ENCODE data around the gene MFSD6.

MFSD6 gene

DNA sequence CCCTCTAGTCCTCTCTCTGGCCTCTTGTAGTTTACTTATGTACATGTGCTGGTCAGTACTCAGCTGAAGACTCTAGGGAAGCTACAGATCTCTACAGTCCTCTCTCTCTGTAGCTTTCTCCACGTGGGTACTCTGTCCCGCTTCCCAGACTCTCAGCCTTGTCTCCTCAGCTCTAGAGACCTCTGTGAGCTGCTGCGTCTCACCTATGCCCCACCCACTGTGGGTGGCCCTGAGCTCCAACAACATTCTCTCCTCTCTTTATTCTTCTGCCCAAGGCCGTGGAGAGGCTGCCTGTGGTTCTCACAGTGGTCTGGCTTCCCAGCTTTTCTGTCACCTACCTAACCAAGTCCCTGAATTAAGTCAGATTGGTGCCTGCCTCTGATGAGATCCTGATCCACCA, 33.4 kb downstream of the MFSD6 start:
- no peak for DNase-seq

GRCh38 chr2:190443055-190443454, 34.9 kb downstream of the MFSD6 start:
- no peak for DNase-seq

DNA sequence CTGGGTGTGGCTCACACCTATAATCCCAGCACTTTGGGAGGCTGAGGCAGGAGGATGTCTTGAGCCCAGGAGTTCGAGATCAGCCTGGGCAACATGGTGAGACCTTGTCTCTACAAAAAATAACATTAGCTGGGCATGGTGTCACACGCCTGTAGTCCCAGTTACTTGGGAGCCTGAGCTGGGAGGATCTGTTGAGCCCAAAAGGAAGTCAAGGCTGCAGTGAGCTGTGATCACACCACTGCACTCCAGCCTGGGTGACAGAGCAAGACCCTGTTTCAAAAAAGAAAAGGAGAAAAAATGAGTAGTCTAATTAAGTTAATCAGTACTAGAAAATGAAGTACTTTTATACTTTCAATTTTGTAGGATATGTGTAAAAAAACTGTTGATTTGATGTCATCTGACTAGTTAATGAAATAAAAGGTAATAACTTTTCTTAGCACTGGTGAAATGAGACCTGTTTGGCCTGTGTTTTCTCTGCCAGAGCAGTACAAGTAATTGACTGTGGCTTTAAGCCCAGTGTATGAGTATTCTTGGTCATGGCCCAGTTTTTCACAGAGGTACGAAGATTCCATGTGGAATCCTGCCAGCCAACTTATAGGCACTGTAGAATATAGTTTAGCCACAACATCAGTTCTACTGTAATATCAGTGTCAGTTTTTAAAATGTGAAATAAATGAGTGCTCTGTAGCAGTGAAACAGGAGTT, 35.8 kb downstream of the MFSD6 start:
- no peak for DNase-seq

DNA sequence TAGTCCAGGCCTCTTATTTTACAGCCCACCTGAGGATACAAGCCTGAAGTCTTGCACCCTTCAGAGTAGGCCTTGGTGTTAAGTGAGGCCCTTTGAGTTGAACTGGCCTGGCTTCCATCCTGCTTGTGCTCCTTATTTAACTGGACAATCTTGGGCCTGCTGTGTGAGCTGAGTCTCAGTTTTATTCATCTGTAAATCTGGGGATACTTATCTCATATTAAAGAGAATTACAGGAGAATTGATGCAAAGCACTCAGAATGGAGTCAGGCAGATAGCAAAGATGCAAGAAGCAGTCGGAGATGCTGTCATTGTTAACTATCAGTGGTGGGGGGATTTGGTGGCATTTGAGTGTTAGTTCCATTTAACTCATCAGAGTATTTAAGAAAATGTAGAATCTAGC, 36.8 kb downstream of the MFSD6 start:
- DNase-seq = no peak

DNA sequence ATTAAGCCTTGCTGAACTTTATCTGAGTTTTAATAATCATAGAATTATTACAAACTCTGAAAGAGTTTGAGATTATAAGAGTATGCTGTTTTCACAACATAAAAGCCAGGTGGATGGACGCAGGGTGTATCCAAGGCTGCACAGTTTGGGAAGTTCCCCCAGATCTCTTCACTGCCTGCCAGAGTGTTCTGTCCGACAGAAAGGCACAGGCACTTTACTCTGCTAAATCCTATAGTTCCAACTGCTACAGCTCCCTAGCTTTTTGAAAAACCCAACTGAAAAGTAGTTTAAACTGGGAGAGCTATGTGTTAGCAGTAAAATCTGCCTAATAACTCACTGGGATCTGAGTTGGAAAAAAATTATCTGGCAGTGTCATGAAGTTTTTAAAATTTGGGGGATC, 38.0 kb downstream of the MFSD6 start:
- DNase-seq = no peak

DNA sequence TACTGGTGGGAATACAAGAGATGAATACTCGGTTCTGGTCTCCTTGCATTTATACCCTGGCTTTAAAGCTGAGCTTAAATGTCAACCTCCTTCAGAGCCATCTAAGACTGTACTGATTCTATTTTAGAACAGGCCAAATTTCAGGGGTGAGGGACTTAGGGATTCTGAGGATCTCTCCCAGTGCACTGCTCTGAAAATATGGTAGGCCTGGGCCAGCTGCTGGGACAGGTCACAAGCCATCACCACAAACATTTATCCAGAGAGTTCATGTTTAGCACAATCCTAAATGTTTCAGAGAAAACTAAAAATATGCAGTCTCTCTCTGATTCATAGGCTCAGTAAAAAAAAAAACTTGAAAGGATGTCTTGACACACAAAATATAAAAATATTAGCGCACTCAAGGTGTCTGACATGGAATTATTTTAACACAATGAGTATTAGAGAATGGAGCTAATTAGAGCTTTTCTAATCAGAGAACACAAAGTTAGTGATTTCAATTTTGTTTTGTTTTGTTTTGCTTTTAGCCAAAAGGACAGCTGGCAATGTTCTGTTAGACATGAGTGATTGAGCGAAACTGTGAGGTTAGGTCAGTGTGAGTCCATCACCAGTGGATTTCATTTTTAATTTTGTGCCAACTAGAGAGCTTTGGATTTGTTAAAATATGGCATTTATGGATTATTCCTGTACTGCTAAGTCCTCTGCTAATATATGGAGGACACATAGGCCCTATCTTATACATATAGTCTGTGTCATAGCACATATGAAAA, 38.8 kb downstream of the MFSD6 start:
- DNase-seq = no peak

GRCh38 chr2:190447766-190448165, 39.6 kb downstream of the MFSD6 start:
- DNase-seq = no peak

DNA sequence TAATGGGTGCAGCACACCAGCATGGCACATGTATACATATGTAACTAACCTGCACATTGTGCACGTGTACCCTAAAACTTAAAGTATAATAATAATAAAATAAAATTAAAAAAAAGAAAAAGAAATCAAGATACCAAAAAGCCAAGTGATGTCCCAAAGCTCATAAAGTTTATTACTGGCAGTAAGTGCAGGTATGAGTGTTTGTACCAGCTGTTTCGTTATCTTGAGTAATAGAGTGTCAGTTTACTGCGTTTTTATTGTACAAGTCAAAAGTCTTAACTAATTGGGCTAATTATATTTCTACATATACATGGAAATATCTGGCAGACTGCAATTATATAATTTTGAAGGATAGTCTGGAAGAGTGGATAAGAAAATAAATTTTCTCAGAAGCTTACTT, 41.8 kb downstream of the MFSD6 start:
- DNase-seq = no peak

GRCh38 chr2:190450363-190450762, 42.2 kb downstream of the MFSD6 start:
- DNase-seq = no peak

DNA sequence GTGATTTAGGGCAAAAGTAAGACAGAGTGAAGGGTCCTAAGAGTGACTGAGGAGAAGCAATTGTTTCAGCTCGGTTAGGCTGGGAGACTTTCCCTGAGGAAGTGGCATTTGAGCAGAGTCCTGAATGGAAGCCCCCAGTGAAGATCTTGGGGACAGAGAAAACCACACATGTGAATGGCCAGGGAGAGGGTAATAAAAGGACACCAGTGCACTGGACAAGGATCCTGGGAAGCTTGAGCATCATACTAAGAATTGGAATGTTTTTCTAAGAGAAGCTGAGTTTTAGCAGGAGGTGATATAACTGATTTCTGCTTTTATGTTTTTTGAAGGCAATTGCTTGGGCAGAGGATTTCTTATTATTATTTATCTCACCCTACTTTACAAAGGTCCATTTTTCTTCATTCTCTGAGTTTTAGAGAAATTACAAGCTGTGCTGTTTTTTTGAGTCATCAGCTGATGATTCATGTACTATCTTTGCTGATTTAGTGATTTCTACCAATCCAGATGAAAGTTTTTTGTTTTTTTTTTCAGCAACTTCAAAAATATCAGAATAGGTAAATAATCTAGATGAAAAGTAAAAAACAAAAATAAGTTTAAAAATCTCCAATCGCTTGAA, 43.5 kb downstream of the MFSD6 start:
- no peak for DNase-seq

DNA sequence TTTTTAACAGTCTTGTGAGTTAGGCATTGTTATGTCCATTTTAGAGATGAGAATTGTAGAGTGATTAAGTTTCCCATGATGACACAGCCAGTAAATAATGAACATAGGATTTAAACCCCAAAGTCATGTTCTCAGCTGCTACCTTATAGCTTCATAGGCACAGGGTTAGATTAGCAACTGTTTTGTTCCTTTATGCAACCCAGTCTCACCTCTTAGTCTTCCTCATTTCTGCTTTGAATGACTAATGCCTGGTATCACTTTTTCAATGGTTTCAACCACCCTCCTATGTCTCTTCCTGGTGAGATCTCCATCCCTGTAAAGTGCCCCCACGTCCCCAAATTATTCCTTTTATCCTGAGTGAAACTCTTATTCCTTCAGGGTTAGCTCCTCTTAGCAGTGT, 44.3 kb downstream of the MFSD6 start:
- DNase-seq = no peak

DNA sequence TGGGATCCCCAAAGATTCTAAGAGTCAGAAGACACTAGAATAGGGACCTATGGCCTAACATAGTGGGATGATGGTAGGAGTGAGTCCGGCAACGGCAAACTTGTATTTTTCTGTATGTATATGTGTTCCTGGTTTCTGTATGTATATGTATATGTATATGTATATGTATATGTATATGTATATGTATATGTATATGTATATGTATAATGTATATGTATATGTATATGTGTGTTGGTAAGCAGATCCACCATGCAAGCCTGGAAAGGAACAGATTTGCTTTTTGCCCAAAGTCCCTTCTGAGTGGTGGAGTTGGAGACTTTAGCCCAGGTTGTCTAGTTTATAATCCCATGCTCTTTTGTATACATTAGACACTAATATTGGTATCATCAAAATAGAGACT, 46.6 kb downstream of the MFSD6 start:
- DNase-seq = no peak

- no peak for DNase-seq
Measured at GRCh38 chr2:190455358-190456095, 47.4 kb downstream of the MFSD6 start.

DNA sequence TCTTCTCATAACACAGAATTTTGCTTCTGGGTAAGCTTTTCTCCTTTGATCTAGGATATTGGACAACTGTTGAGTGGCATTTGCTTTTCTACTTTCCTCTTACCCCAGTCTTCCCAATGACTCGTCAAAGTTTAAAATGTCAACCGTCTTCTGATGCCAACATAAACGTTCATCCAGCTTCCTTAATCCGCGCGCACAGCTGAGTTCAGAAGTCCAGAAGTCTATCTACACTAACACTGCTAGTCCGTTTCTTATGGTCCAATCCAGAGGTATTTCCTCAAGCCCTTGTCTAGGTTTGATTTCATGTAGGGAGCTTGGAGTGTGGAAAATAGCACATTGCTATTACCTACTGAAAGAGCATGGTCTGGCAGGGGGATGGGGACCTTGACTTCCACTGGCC, 48.7 kb downstream of the MFSD6 start:
- no peak for DNase-seq

DNA sequence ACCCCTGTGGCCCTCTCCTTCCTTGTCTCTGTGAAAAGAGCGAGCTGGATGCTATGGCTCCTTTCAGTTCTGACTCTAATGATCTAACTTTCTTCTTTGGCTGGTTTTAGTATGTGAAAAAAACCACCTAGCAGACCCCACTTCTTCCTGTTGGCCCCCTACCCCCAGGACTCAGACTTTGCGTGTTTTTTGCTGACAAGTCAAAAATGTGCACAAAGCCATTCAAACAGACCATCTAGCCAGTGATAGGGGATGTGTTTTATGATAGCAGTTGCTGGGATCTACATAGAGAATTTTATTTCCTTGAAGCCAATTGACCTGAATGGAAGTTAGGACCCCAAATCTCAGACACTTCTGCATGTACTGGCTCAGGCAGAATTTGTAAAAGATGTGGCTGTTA, 49.1 kb downstream of the MFSD6 start:
- DNase-seq = no peak

- no peak for DNase-seq
Measured at GRCh38 chr2:190458352-190459107, 50.4 kb downstream of the MFSD6 start.

DNA sequence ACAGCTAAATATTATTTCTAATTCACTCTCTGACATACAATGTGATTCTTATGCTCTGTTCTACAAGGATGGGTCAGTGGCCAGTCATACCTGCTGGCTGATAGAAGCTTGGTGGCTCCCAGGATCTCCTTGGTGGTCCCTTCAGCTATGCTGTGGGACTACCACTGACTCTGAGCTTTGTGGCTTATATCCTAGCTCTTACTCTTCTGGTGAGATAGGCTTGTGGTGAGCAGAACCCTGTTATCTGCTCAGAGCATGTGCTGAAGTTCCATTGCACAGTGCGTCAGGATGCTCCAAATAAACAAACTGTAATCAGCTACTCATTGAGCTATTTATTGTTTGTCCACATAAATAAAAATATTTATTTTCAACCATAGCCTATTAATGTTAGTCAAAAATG, 51.7 kb downstream of the MFSD6 start:
- DNase-seq = no peak

- no peak for DNase-seq
Measured at GRCh38 chr2:190460487-190460886, 52.3 kb downstream of the MFSD6 start.

DNA sequence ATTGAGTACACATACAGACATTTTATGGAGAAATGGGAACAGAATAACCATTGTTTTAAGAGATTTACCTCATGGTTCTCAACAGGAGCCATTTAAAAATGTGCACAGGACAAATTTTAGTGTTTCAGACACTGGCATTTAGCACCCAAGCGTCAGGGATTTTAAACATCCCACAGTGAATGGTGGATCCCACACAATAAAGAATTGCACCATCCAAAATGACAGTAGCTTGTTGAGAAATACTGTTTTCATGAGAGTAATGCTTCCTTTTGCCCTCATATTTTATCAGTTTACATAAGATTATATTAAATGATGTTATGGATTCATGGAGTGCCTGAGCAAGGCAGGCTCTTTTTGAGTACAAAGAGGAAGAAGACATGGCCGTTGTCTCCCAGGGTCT, 54.0 kb downstream of the MFSD6 start:
- DNase-seq = no peak

DNA sequence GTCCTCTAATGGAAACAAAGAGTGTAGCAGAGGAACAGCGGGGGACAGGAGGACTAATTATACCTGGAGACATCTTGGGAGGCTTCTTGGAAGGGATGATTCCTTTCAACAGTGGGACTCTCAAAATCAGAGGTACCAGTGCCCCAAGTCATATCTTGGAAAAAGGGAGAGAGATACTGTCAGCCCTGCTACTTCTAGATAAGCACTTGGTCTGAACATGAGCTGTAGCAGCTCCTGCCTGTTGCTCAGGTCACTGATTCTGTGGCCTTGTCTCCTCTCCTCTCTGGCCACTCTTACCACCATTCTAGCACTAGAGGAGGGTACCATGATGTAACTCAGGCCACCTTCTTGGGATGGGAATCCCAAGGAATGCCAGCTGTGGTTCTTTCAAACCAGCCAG, 54.5 kb downstream of the MFSD6 start:
- no peak for DNase-seq

- no peak for DNase-seq
Measured at GRCh38 chr2:190465060-190465459, 56.9 kb downstream of the MFSD6 start.

- DNase-seq = no peak
Measured at GRCh38 chr2:190466819-190467446, 58.8 kb downstream of the MFSD6 start.
